Measurements from ENCODE around the gene CCK. TPM values are rescaled to one million over a fixed set of nuclear protein-coding genes. Genes with fewer than 3 reads are reported as not detected.

Gene CCK
- polyA plus RNA-seq, 1 donor (not counting 4 experiments of a cell fraction or from before 2014, with no cell fraction given): 8.2 TPM

DNA sequence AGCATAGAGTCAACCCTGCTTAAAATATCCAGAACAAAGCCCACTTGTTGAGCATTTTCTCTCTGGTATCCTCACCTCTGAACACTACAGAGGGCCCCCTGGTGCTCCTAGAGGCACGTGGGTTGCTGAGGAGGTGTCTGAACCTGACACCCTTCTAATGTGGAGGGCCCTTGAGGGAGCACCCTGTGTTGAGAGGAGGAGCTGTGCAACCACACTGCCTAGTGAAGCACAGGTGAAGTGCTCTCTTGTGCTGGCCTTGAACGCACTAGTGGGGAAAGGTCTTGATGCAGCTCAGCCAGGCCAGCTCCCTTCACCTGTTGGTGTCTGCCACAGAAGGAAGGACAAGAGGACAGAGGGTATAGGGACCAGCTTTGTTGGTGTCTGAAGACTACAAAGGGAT, 51.9 kb downstream of the CCK start:
- dilution Hi-C loops (cut with MboI; ENCODE audit: extremely low pct_ligation_motif_present, low sequenced_read_pairs): no loop called here
- H3K79me2 ChIP-seq (ENCODE audit: control insufficient read depth, insufficient read depth, low read length): no peaks in the 10 kb centered on the region
- no peaks in the 10 kb centered on the region for H3K9me3 ChIP-seq (ENCODE audit: control insufficient read depth, low read depth, low read length)
- TF ChIP-seq, protein P1, sequence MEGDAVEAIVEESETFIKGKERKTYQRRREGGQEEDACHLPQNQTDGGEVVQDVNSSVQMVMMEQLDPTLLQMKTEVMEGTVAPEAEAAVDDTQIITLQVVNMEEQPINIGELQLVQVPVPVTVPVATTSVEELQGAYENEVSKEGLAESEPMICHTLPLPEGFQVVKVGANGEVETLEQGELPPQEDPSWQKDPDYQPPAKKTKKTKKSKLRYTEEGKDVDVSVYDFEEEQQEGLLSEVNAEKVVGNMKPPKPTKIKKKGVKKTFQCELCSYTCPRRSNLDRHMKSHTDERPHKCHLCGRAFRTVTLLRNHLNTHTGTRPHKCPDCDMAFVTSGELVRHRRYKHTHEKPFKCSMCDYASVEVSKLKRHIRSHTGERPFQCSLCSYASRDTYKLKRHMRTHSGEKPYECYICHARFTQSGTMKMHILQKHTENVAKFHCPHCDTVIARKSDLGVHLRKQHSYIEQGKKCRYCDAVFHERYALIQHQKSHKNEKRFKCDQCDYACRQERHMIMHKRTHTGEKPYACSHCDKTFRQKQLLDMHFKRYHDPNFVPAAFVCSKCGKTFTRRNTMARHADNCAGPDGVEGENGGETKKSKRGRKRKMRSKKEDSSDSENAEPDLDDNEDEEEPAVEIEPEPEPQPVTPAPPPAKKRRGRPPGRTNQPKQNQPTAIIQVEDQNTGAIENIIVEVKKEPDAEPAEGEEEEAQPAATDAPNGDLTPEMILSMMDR (optimal IDR thresholded peaks at IDR 0.05 in 1 of 3, IDR thresholded peaks at IDR 0.05 in 1 of 3, conservative IDR thresholded peaks at IDR 0.05 in 1 of 3; ENCODE audit: extremely low read depth in 1 of 3, insufficient read depth in 2 of 3, low read length in 3 of 3): no peak
- TF ChIP-seq EZH2 (IDR thresholded peaks at IDR 0.05; ENCODE audit: low read length): no peak
- H3K4me1 ChIP-seq (ENCODE audit: control insufficient read depth, extremely low read depth, insufficient read depth, low read length): peaks cover 3% of the 10 kb centered on the region
- H3K9ac ChIP-seq (ENCODE audit: control insufficient read depth, extremely low read depth, insufficient read depth, low read length): no peak overlapping the region
- H4K20me1 ChIP-seq (ENCODE audit: control insufficient read depth, extremely low read depth, insufficient read depth, low read length): peaks cover 3% of the 10 kb centered on the region
- H3K9me1 ChIP-seq (ENCODE audit: control insufficient read depth, extremely low read depth, insufficient read depth, low read length): no peaks in the 10 kb centered on the region
- FAIRE-seq (no peak), DNase-seq (ENCODE audit: low read depth, low spot score) (no peak)
- H3K36me3 ChIP-seq (ENCODE audit: control insufficient read depth in 2 of 2, extremely low read depth in 1 of 2, insufficient read depth in 2 of 2, low read length in 2 of 2): peaks cover 34 to 35% of the 10 kb centered on the region in 2 experiments
- no peaks in the 10 kb centered on the region for H3K27me3 ChIP-seq (ENCODE audit: control insufficient read depth, extremely low read depth, insufficient read depth, low read length)
- no peak overlapping the region for H3K4me3 ChIP-seq (ENCODE audit: control insufficient read depth in 2 of 3, extremely low read depth in 1 of 3, insufficient read depth in 2 of 3, low read depth in 1 of 3, low read length in 3 of 3)
- no peak overlapping the region for H2AFZ ChIP-seq (ENCODE audit: control insufficient read depth, low read length)
- no peak overlapping the region for H3K4me2 ChIP-seq (ENCODE audit: control insufficient read depth, extremely low read depth, insufficient read depth, low read depth, low read length)
- H3K27ac ChIP-seq (ENCODE audit: control insufficient read depth, insufficient read depth, low read length): no peak overlapping the region

DNA sequence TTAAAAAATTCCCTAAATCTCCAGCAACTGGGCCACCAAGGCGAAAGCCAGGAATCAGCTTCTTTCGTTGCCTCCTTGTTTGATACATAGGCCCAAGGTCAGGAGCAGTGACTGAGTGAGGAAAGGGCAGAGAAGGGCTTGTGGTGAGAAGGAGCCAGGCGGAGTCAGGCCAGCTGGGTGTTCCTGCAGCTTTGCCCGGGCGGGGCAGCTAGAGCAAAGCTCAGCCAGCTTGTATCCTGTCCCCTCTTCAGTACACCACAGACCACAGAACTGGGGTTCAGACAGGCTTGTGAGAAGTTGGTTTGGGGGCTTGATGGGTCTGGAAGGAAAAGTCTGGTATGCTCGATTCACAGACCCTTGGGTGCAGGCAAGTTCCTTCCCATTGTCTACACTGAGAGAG, 52.6 kb downstream of the CCK start:
- TF ChIP-seq EZH2 (IDR thresholded peaks at IDR 0.05; ENCODE audit: low read length): no peak
- H4K20me1 ChIP-seq (ENCODE audit: control insufficient read depth, extremely low read depth, insufficient read depth, low read length): peaks cover 3% of the 10 kb centered on the region
- no peak overlapping the region for H3K4me2 ChIP-seq (ENCODE audit: control insufficient read depth, extremely low read depth, insufficient read depth, low read depth, low read length)
- dilution Hi-C loops (cut with MboI; ENCODE audit: extremely low pct_ligation_motif_present, low sequenced_read_pairs): no loop called here
- peaks cover 3% of the 10 kb centered on the region for H3K4me1 ChIP-seq (ENCODE audit: control insufficient read depth, extremely low read depth, insufficient read depth, low read length)
- no peak overlapping the region for H3K27ac ChIP-seq (ENCODE audit: control insufficient read depth, insufficient read depth, low read length)
- no peak overlapping the region for H3K4me3 ChIP-seq (ENCODE audit: control insufficient read depth in 2 of 3, extremely low read depth in 1 of 3, insufficient read depth in 2 of 3, low read depth in 1 of 3, low read length in 3 of 3)
- no peak overlapping the region for H3K9ac ChIP-seq (ENCODE audit: control insufficient read depth, extremely low read depth, insufficient read depth, low read length)
- no peak for DNase-seq (ENCODE audit: low read depth, low spot score)
- FAIRE-seq: no peak
- no peaks in the 10 kb centered on the region for H3K79me2 ChIP-seq (ENCODE audit: control insufficient read depth, insufficient read depth, low read length)
- H2AFZ ChIP-seq (ENCODE audit: control insufficient read depth, low read length): no peak overlapping the region
- peaks cover 38 to 40% of the 10 kb centered on the region in 2 experiments for H3K36me3 ChIP-seq (ENCODE audit: control insufficient read depth in 2 of 2, extremely low read depth in 1 of 2, insufficient read depth in 2 of 2, low read length in 2 of 2)
- H3K9me1 ChIP-seq (ENCODE audit: control insufficient read depth, extremely low read depth, insufficient read depth, low read length): no peaks in the 10 kb centered on the region
- no peaks in the 10 kb centered on the region for H3K9me3 ChIP-seq (ENCODE audit: control insufficient read depth, low read depth, low read length)
- no peaks in the 10 kb centered on the region for H3K27me3 ChIP-seq (ENCODE audit: control insufficient read depth, extremely low read depth, insufficient read depth, low read length)

DNA sequence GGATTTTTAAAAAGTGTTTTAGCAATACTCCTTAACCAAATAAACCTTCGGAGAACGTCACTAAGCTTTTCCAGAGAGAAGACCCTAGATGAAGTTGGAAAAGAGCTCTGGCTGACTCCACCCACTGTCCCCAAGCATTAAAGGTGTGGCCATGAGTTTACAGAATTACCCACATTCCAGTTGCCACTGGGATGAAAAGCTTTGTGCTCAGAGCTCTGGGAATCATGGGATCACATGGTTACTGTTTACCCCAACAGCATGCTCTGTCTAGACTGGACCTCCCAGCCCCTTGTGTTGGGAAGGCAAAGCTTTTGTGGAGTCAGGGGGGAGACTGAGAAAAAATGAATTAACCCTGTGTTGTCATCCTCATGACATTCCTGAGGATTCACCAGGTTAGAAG, 55.3 kb downstream of the CCK start:
- H3K27me3 ChIP-seq (ENCODE audit: control insufficient read depth, extremely low read depth, insufficient read depth, low read length): no peaks in the 10 kb centered on the region
- peaks cover 44 to 47% of the 10 kb centered on the region in 2 experiments for H3K36me3 ChIP-seq (ENCODE audit: control insufficient read depth in 2 of 2, extremely low read depth in 1 of 2, insufficient read depth in 2 of 2, low read length in 2 of 2)
- peaks cover 3% of the 10 kb centered on the region for H3K4me1 ChIP-seq (ENCODE audit: control insufficient read depth, extremely low read depth, insufficient read depth, low read length)
- no peak for FAIRE-seq
- TF ChIP-seq EZH2 (IDR thresholded peaks at IDR 0.05; ENCODE audit: low read length): no peak
- TF ChIP-seq, protein P1 (optimal IDR thresholded peaks at IDR 0.05 in 1 of 3, IDR thresholded peaks at IDR 0.05 in 1 of 3, conservative IDR thresholded peaks at IDR 0.05 in 1 of 3; ENCODE audit: extremely low read depth in 1 of 3, insufficient read depth in 2 of 3, low read length in 3 of 3): no peak
- peaks cover 3% of the 10 kb centered on the region for H4K20me1 ChIP-seq (ENCODE audit: control insufficient read depth, extremely low read depth, insufficient read depth, low read length)
- H3K9me1 ChIP-seq (ENCODE audit: control insufficient read depth, extremely low read depth, insufficient read depth, low read length): no peaks in the 10 kb centered on the region
- no peak overlapping the region for H3K9ac ChIP-seq (ENCODE audit: control insufficient read depth, extremely low read depth, insufficient read depth, low read length)
- no peak overlapping the region for H3K27ac ChIP-seq (ENCODE audit: control insufficient read depth, insufficient read depth, low read length)
- dilution Hi-C loops (cut with MboI; ENCODE audit: extremely low pct_ligation_motif_present, low sequenced_read_pairs): no loop called here
- H3K9me3 ChIP-seq (ENCODE audit: control insufficient read depth, low read depth, low read length): no peaks in the 10 kb centered on the region
- no peaks in the 10 kb centered on the region for H3K79me2 ChIP-seq (ENCODE audit: control insufficient read depth, insufficient read depth, low read length)
- no peak overlapping the region for H2AFZ ChIP-seq (ENCODE audit: control insufficient read depth, low read length)
- DNase-seq (ENCODE audit: low read depth, low spot score): no peak
- no peak overlapping the region for H3K4me3 ChIP-seq (ENCODE audit: control insufficient read depth in 2 of 3, extremely low read depth in 1 of 3, insufficient read depth in 2 of 3, low read depth in 1 of 3, low read length in 3 of 3)
- H3K4me2 ChIP-seq (ENCODE audit: control insufficient read depth, extremely low read depth, insufficient read depth, low read depth, low read length): no peak overlapping the region
